Thymus (tissue), 11 donors: ENCODE data around the gene TSPAN17. TPM values are rescaled to one million over a fixed set of nuclear protein-coding genes. Genes with fewer than 3 reads are reported as not detected.

Experiments used
- DNase-seq, 9 donors: peaks; one replicate each; pipeline ENCODE4 v3.0.0-alpha.2; 2013; ENCODE audit warnings: low spot score in 9 of 9, low read depth in 6 of 9, missing footprints in 1 of 9
- H3K27ac ChIP-seq, 2 donors: one replicate each; pipeline ENCODE4 v1.5.1; 2013; ENCODE audit warnings: control low read depth in 1 of 2, low read depth in 1 of 2, low read length in 1 of 2, mild to moderate bottlenecking in 1 of 2, moderate library complexity in 1 of 2
- H3K27me3 ChIP-seq, 2 donors: one replicate each; pipeline ENCODE4 v1.5.1; 2013; ENCODE audit warnings: low read length in 1 of 2; ENCODE audit not compliant: control insufficient read depth in 2 of 2, insufficient read depth in 1 of 2
- H3K36me3 ChIP-seq, 2 donors: one replicate each; pipeline ENCODE4 v1.5.1; 2013; ENCODE audit warnings: low read length in 1 of 2, mild to moderate bottlenecking in 1 of 2, moderate library complexity in 1 of 2; ENCODE audit not compliant: control insufficient read depth in 2 of 2, insufficient read depth in 2 of 2
- H3K4me1 ChIP-seq, 2 donors: one replicate each; pipeline ENCODE4 v1.5.1; 2013; ENCODE audit warnings: low read length in 2 of 2; ENCODE audit not compliant: control insufficient read depth in 2 of 2, insufficient read depth in 2 of 2
- H3K4me3 ChIP-seq, 2 donors: one replicate each; pipeline ENCODE4 v1.5.1; 2013; ENCODE audit warnings: low read length in 2 of 2, control low read depth in 1 of 2, mild to moderate bottlenecking in 1 of 2
- H3K9me3 ChIP-seq, 2 donors: one replicate each; pipeline ENCODE4 v1.5.1; 2013; ENCODE audit warnings: low read length in 1 of 2, mild to moderate bottlenecking in 1 of 2; ENCODE audit not compliant: control insufficient read depth in 2 of 2, insufficient read depth in 1 of 2
- WGBS: extraction: QIAGEN DNeasy Blood & Tissue Kit; methylation state at CpG from one replicate; pipeline ENCODE4 v1.1.7; 2013; 5-methylcytosine and 5-hydroxymethylcytosine counted together
- polyA plus RNA-seq: library from polyadenylated mRNA; stranded (reverse); fragments of 200-250 nt; gene quantifications from one replicate; pipeline ENCODE4 v1.2.3, GENCODE V29; 2013
- total RNA-seq: library from RNA; stranded (reverse); fragments of 120-200 nt; gene quantifications from one replicate; pipeline ENCODE4 v1.2.4, GENCODE V29; 2013
- donor health status: healthy.

TSPAN17 gene
- total and polyA plus RNA-seq, 2 donors: 8.0 to 26.5 TPM

DNA sequence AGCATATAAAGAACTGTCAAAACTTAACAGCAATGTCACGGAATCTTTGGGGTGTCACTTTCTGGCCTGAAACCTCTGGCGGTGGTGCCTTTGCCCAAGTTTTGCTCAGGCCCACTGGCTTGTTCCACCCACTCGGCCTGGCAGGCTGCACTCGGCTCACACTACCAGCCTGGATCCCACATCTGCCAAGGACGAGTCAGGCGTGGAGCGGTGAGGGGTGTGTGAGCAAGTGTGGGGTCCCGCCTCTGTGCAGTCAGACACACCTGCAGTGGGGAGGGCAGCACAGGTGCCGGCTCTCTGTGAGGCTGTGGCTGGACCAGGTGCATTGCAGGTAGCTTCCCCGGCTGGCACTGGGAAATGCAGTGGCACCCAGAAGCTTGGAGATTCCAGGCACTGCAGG, 40.0 kb downstream of the TSPAN17 start:
- Histone ChIP-seq H3K4me3 (no peak overlapping the region), H3K36me3 (no peaks in the 10 kb centered on the region), H3K9me3 (peaks cover 0 to 12% of the 10 kb centered on the region in 2 donors), H3K27me3 (peaks cover 1 to 32% of the 10 kb centered on the region in 2 donors), H3K4me1 (no peaks in the 10 kb centered on the region), H3K27ac (no peak overlapping the region)
- DNase-seq: no peak
- WGBS: 94% methylated on average over 10 of the region's 10 CpGs

DNA sequence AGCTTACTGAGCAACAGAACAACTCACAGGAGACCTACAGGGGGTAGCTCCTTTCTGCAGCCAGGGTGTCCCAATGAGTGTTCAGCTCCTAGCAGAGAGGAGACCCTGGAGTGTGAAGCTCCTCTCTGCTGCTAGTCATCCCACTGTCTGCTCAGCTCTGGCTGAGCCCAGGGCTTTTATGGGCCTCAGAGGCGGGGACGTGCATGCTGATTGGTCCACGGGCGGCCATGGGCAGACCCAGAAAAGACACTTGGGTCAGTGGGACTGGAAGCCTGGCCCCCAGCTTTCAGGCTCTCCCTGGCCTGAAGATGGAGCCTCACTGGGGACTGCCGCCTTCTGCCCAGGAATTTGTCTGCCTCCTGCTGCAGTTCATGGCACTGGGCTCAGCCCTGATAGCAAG, 40.6 kb downstream of the TSPAN17 start:
- Histone ChIP-seq H3K27me3 (peaks cover 0 to 34% of the 10 kb centered on the region in 2 donors), H3K4me3 (no peak overlapping the region), H3K27ac (no peak overlapping the region), H3K4me1 (no peaks in the 10 kb centered on the region), H3K9me3 (peaks cover 0 to 15% of the 10 kb centered on the region in 2 donors), H3K36me3 (no peaks in the 10 kb centered on the region)
- 95% methylated on average over 5 of the region's 5 CpGs for WGBS
- DNase-seq: no peak

DNA sequence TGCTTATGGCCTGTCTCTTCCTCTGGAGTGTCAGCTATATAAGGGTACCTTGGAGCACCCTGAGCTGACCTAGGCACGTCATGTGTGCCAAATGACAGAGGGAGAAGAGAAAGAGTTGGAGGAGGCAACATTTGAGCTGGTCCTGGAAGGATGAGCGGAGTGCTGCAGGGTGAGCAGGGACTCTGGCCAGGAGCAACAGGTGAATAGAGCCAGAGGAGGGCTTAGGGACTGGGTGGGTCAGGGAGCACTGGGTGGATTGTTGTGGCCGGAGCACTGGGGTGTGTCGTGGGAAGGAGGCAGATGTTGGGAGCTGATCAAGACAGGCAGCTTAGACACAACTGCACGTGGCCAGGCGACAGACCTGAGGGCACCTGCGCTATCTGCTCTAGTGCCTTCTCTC, 43.6 kb downstream of the TSPAN17 start:
- Histone ChIP-seq H3K4me3 (no peak overlapping the region), H3K36me3 (no peaks in the 10 kb centered on the region), H3K27me3 (peaks cover 0 to 47% of the 10 kb centered on the region in 2 donors), H3K4me1 (no peaks in the 10 kb centered on the region), H3K27ac (no peak overlapping the region), H3K9me3 (peaks cover 0 to 15% of the 10 kb centered on the region in 2 donors)
- 93% methylated on average over 7 of the region's 7 CpGs for WGBS
- no peak for DNase-seq

DNA sequence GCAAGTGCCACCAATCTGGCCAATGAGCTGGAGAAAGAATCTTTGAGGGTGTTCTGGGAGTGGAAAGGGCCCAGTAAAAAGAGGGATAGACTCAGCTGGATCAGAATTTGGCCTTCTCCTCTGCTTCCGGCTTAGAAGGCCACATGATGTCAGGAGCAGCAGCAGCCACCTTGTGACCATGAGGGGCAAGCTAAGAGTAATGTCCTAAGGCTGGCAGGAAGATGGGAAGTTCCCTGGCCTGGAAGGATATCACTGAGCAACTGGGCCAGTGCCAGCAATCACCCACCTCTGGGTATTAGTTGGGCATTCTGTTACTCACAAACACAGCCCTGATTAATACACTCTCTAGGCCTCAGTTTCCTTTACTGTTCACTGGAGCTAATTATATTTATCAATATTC, 44.2 kb downstream of the TSPAN17 start:
- Histone ChIP-seq H3K9me3 (peaks cover 0 to 15% of the 10 kb centered on the region in 2 donors), H3K27ac (no peak overlapping the region), H3K4me3 (no peak overlapping the region), H3K4me1 (no peaks in the 10 kb centered on the region), H3K36me3 (no peaks in the 10 kb centered on the region), H3K27me3 (peaks cover 2 to 53% of the 10 kb centered on the region in 2 donors)
- no peak for DNase-seq
- WGBS: 98% methylated on average over 1 of the region's 1 CpG

DNA sequence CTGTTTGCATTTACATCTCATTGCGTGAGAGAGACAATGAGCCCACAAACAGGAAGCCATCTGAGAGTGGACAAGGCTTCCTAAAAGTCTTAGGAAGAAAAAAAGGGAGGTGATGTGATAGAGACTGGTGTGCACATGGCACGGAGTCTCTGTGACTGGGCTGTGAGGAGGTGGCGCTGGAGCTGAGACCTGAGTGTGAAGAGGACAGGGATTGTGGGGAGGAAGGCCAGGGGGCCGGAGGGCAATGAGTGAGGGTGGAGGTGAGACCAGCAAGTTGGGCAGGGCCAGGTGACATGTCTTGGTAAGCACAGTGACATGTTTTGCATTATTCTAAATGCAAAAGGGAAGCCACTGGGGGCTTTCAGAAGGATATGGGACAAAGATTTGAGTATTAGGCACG, 45.0 kb downstream of the TSPAN17 start:
- Histone ChIP-seq H3K27ac (no peak overlapping the region), H3K36me3 (no peaks in the 10 kb centered on the region), H3K9me3 (peaks cover 0 to 12% of the 10 kb centered on the region in 2 donors), H3K27me3 (peaks cover 3 to 60% of the 10 kb centered on the region in 2 donors), H3K4me1 (no peaks in the 10 kb centered on the region), H3K4me3 (no peak overlapping the region)
- WGBS: 54% methylated on average over 5 of the region's 5 CpGs
- DNase-seq: no peak

DNA sequence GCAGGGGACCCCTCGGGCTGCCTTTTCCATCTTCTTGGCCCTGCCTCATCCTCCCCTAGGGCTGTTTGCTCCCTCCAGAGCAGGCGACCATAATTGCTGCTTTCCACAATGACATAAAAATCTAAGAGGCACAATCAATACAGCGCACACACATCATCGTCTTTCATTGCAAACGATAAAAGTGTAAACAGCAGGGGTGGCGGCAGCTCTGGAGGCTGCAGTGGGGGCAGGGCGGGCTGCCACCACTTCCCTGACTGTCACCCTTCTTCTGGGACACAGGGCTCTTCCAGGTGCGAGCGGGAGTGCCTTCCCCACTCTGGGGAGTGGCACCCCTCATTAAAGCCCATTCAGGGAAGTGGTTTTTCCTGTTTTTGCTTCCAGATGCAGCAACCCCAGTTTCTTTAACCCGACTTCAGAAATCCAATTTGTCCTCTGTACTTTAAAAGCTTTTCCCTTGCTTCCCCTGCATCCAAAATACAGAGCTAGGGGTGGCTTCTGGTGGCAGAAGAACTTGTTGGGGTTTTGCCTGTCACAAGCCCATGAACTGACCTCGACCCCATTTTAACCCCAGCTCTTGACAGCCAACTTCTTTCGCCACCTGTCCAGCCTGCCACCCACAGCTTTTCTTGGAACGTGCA, 45.7 kb downstream of the TSPAN17 start:
- H3K9me3 ChIP-seq: peaks cover 0 to 6% of the 10 kb centered on the region in 2 donors
- no peak for DNase-seq

DNA sequence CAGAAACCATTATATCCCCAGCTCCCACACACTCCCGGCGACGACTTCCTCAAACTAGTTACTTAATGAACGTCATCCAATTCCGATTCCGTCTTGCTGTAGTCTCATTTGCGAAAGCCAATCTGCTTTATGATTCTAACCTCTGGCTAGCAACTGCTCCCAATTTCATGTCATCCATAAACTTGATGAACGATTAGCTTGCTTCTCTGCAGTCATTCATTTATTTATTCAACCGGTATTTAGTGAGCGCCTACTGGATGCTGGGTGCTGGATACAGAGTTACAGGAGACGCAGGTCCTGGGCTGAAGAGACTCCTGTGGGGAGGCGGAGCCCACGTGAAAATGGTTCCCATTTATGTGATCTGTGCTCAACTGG, 46.2 kb downstream of the TSPAN17 start:
- Histone ChIP-seq H3K36me3 (no peaks in the 10 kb centered on the region), H3K4me3 (no peak overlapping the region), H3K4me1 (no peaks in the 10 kb centered on the region), H3K9me3 (peaks cover 0 to 2% of the 10 kb centered on the region in 2 donors), H3K27ac (no peak overlapping the region), H3K27me3 (peaks cover 3 to 70% of the 10 kb centered on the region in 2 donors)
- no peak for DNase-seq
- 58% methylated on average over 13 of the region's 13 CpGs for WGBS

More for the DNA sequence above, 45.7 kb downstream of the TSPAN17 start:
- WGBS: 22% methylated on average over 13 of the region's 13 CpGs
- Histone ChIP-seq H3K4me3 (no peak overlapping the region), H3K27me3 (peaks cover 3 to 65% of the 10 kb centered on the region in 2 donors), H3K4me1 (no peaks in the 10 kb centered on the region), H3K36me3 (no peaks in the 10 kb centered on the region), H3K27ac (no peak overlapping the region)

DNA sequence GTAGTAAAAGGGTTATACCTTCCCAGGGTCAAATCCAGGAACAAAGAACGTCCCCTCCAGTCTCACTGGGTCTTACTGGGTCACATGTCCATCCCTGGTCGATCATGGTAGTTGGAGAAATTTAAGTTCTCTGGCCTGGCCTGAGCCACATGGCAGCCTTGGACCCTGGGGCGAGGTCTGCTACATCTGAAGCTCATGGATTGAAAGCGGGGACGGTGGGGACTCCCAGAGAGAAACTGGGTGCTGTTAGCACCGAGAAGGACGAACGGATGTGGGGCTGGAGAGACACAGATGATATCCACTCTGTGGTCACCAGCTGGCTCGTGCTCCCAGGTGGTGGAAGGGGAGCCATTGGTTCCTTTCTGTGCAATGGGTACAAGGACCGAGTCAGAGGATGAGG, 46.9 kb downstream of the TSPAN17 start:
- Histone ChIP-seq H3K27ac (no peak overlapping the region), H3K9me3 (peaks cover 0 to 2% of the 10 kb centered on the region in 2 donors), H3K27me3 (peaks cover 5 to 77% of the 10 kb centered on the region in 2 donors), H3K4me1 (no peaks in the 10 kb centered on the region), H3K4me3 (no peak overlapping the region), H3K36me3 (no peaks in the 10 kb centered on the region)
- no peak for DNase-seq
- 88% methylated on average over 10 of the region's 10 CpGs for WGBS

DNA sequence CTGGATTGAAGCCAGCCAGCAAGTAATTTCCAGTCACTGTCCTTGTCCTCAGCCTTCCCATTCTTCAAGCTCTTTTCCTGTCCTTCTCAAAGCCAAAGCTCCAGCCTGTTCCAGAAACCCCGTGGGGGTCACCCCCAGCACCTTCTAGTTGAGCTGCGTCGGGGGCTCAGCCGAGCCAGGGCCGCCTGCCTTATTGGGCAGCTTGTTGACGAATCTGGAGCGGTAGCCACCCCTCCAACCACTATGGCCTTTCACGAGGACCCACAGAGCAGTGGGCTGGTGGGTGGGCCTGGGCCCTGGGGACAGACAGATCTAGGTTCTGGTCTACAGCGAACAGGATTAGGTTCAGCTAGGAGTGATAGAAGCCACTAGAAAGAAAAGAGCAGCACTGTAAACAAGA, 47.3 kb downstream of the TSPAN17 start:
- peaks cover 6 to 78% of the 10 kb centered on the region in 2 donors for H3K27me3 ChIP-seq
- H3K4me1 ChIP-seq: no peaks in the 10 kb centered on the region
- no peaks in the 10 kb centered on the region for H3K36me3 ChIP-seq
- H3K9me3 ChIP-seq: peaks cover 0 to 2% of the 10 kb centered on the region in 2 donors
- 86% methylated on average over 9 of the region's 9 CpGs for WGBS
- H3K4me3 ChIP-seq: no peak overlapping the region
- no peak overlapping the region for H3K27ac ChIP-seq
- no peak for DNase-seq
